Cardiac fibroblast (primary cell): Measurements from ENCODE around the gene ZNF362.

Source experiments
- DNase-seq, 2 donors: peaks; one replicate each; pipeline versions ENCODE4 v3.0.0 to v3.0.0-alpha.2; 2010; ENCODE audit warnings: low read depth in 2 of 2
- H3K4me3 ChIP-seq, 2 donors: replicated peaks in 1 of 2; 1 replicate in 1 of 2; 2 replicates in 1 of 2; pipeline ENCODE4 v1.5.1; 2011; ENCODE audit warnings: low read depth in 2 of 2, low read length in 2 of 2, mild to moderate bottlenecking in 2 of 2, moderate library complexity in 1 of 2
- TF ChIP-seq, protein P1 (sequence below): IDR thresholded peaks from one replicate; pipeline ENCODE4 v1.5.1; 2011; ENCODE audit warnings: low read depth, mild to moderate bottlenecking, low read length, inconsistent platforms

Gene ZNF362

DNA sequence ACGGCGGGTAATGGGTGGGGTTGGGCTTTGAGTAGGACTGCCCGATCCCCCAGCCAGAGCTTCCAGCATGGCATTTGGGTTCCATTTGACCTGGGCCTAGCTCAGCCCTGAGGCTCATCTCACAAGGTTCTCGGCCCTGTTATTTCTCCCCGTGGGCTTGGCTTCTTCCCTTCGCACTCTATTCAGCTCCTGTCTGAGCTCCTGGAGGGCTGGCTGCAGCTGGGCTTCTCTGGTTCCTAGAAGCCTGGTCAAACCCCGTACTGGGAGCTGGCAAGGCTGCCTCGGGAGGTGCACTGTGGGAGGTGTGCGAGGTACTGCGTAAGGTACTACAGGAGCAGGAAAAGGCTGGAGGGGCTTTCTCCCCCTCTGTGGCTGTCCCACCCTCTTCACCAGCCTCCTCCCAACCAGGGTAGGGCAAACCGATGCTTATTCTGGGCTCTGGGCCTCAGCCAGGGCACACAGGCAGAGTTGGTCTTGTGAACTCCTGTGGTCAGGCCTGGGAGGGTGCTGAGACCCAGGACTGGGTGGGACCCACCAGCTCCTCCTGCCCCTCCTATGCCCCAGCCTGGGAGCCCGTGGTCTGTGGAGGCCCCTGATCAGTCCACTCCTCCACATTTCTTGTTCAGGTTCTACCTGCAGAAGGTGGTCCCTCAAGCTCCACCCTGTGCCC is 63.8 kb downstream of the ZNF362 start:
- TF ChIP-seq, protein P1, sequence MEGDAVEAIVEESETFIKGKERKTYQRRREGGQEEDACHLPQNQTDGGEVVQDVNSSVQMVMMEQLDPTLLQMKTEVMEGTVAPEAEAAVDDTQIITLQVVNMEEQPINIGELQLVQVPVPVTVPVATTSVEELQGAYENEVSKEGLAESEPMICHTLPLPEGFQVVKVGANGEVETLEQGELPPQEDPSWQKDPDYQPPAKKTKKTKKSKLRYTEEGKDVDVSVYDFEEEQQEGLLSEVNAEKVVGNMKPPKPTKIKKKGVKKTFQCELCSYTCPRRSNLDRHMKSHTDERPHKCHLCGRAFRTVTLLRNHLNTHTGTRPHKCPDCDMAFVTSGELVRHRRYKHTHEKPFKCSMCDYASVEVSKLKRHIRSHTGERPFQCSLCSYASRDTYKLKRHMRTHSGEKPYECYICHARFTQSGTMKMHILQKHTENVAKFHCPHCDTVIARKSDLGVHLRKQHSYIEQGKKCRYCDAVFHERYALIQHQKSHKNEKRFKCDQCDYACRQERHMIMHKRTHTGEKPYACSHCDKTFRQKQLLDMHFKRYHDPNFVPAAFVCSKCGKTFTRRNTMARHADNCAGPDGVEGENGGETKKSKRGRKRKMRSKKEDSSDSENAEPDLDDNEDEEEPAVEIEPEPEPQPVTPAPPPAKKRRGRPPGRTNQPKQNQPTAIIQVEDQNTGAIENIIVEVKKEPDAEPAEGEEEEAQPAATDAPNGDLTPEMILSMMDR = no peak
- DNase-seq = no peak
- H3K4me3 ChIP-seq = no peak overlapping the region

DNA sequence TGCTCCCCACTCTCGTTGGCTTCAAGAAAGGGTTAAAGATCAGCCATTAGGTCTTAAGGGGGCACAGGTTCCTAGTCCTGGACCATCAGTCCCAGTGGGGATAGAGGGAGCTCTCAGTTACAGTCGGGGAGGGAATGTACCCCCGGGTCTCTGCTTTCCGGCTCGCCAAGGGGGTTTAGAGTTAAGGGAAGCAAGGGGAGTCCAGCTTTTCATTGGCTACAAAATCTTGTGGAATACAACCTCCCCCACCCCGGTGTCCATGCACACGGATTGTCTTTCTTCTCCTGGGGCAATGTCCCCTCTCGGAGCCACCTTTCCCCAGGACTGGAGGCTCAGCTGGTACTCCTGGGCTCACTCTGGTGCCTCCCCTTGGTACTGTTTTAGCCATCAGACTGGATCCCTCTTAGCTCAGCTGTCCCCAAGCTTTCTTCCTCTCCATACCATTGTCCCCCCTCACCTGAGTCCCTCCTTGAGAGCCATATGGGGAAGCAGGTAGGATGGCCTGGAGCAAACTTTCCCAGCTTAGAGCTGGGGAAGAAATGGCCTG is 64.4 kb downstream of the ZNF362 start, which contains the start of gene A3GALT2:
TSS of gene A3GALT2 (minus strand) at position 480 of the 547 bp plus-strand sequence. CDS start at position 480, 0 bp downstream.
- no peak for DNase-seq
- no peak within 1 kb of the TSS for H3K4me3 ChIP-seq
- TF ChIP-seq, protein P1 = no peak

DNA sequence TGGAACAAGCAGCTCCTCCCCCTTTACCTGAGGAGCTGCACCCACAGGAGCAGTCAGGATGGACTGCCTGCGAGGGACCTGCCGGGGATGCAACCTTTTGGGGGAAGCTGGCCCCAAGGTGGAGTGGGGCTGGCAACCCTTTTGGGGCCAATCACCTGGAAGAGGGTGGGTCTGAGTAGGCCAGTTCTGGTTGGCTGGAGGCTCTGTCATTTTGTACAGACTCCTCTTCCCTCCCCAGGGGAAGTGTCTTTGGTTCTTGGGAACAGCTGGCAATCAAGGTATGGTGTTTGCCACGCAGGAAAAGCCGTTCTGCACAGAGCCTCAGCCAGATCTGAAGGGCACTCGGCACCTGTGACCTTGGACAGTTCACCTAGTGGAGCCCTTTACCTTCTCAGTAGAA is 64.9 kb downstream of the ZNF362 start:
- DNase-seq = no peak
- H3K4me3 ChIP-seq = no peak overlapping the region
- TF ChIP-seq, protein P1 = no peak

DNA sequence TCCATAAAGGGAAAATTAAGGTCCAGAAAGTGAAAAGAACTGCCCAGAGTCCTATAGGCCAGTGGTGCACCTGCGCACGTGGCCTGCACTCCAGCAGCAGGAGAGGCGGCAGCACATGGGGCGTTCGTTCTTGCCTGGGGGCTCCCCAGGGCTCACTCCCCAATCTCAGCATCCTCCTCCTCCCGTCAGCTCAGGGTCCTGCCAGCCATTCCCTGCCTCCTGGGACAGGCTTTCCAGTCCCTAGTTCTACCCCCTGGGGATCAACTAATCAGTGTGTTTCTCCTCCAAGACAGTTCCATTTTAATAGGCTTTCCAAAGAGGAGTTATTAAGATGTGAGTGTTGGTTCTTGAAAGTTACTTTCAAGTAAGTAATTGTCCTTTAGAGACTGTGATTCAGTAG is 65.8 kb downstream of the ZNF362 start:
- TF ChIP-seq, protein P1 = no peak
- no peak for DNase-seq
- no peak overlapping the region for H3K4me3 ChIP-seq

DNA sequence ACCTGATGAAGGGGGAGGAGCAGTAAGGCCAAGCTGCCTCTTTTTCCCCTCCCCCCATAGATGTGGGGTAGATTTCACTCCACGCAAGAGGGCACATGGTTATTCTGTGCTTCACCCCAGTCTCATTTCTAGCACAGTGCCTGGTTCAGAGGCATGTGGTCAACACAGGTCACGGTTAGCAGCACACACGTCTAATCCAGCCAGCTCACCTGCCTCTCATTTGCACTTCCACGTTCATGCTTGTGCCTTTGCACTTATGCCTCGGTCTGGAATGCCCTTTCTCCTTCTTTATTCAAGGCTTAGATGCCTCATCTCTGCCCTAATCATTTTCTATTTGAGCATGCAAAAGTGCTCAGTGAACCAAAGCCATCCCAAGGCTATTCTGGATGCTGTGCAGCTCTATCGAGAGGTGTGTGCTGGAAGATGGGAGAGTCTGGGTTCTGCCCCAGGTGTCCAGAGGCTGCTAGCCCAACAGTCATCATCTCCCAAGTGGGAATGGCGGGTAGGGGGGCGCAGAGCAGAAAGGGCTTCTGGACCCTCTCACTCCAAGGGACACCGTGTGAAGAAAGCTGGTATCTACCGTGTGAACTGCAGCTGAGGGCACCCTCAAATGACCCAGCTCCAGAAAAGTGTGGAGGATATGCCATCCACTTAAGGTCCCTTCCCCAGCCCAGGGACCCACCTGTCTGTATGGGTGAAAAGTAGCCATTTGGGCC is 66.7 kb downstream of the ZNF362 start:
- TF ChIP-seq, protein P1 = no peak
- H3K4me3 ChIP-seq = no peak overlapping the region
- DNase-seq = no peak

DNA sequence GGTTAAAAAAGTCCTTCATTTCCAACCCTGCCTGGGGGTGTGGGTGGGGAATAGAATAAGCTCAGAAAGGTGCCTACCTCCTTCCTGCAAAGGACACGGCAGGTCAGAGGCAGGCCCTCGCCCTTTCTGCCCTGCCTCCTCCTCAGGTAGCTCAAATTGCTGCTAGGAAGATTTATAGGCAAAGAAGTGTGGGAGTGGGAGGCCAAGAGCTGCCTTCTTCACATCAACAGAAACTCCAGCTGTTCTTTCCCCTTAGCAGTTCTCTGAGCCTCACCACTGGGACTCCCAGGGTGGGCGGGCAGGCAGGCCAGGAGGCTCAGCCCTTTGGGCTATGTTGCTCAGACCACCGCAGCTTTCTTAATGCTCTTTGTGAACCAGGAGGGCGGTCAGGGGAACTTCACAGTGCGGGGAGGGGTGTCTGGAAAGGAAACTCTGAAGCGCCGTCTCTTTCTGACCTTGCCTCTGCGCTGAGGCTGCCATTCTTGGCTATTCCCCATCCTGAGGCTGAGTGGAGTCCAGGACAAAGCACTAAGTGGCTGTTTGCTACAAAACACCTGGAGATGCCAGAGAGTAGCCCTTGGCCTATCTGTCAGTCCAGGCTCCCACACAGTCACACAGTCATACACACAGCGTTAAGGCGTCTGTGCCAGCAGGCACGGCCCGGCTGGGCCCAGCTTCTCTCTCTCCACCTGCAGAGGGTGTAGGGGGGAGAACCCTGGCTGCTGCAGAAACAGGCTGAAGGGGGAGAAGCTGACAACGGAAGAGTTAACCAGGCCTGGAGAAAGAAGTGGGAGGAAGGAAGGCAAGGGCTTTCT is 67.6 kb downstream of the ZNF362 start:
- TF ChIP-seq, protein P1 = no peak
- DNase-seq = no peak
- no peak overlapping the region for H3K4me3 ChIP-seq
